ENCODE data around the gene NOTCH4. TPM values are rescaled to one million over a fixed set of nuclear protein-coding genes. Genes with fewer than 3 reads are reported as not detected.
A peak's percentile ranks its signal among the peaks of the same experiment; 100 is the strongest.
"Not testable (repeated sequence)": the region's sequence is repeated elsewhere in the genome, so short reads cannot be mapped to it uniquely, and the experiment has no call there.

Gene NOTCH4
- polyA plus RNA-seq, 3 donors: 11.7 to 171 (median 44.5) TPM

DNA sequence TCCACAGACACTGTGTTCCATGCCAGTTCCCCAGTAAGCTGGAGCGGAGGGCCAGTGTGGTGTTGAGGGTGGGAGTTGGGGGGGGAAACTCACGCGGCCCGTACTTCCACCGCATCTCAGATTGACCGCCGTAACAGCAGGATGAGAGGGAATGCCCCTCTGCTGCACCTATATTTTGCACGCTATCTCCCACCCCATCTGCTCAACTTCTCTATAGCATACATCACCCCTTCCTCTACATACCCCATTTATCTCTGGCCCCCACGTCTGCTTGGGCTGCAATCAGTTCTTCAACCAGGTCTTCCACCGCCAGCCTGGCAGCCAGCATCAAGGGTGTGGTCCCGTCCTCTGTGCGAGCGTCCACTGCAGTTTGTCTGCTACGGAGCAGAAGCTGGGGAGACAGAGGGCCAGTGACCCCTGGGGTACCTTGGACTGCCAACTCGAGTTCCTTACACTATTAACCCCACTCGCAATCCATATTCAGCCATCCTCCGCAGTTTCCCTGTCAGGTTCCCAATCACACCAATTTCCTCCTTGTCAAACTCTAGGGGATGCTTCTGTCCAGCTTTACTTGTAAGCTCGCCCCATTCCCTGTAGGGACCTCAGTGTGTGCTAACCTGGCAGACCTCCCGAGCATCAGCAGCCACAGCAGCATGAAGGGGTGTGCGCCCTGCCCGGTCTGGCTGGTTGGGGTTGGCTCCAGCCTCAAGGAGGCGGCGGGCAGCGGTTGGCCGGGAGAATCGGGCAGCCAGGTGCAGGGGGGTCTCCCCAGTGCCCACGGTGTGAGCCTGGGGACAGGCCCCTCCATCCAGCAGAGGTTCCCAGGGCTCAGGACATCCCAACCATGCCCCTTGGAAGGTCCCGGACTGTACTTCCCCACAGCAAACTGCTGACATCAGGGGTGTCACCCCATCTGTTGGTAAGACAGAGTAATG is 26.9 kb downstream of the NOTCH4 start:
- 24 to 34% (median 29%) methylated on average over 28 of the region's 28 CpGs for WGBS, 3 donors
- peak overlapping the region; percentile 77 for H3K27ac ChIP-seq (ENCODE audit: low read depth, low read length)

DNA sequence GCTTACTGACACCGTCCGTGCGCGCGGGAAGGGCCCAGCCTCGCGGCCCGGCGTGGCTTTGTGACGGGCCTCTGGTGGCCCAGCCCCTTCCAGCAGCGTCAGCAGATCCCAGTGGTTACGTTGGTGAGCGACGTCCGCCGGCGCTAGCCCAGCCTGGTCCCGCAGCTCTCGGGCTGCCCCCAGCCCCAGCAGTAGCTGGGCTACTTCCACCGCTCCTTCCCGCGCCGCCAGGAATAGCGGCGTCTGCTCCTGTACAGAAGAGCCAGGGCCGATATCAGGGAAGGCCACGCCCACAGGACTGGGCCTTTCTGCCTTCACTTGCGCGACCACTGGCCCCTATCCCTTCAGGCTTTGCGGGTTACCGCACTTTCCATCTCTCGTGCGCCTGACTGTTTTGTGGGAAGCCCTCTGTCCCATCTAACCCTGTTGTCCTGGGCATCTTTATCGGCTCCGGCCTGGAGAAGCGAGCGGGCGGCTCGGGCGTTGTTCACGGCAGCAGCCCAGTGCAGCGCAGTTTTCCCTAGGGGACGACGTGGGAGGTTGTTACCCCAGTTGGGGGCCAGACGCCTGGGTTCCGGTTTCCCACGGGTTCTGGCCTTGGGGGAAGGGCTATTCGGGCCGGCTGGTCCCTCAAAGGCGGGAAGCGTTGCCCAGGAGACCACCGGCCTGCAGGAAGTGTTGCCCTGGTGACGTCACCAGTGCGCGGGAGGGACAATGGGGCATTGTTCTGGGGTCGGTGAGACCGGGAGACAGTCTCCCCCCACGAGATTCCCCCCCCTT is 27.8 kb downstream of the NOTCH4 start:
- H3K27ac ChIP-seq (ENCODE audit: low read depth, low read length): peak overlapping the region; percentile 99
- WGBS, 3 donors: 0% methylated on average over 48 to 58 of the region's 58 CpGs

DNA sequence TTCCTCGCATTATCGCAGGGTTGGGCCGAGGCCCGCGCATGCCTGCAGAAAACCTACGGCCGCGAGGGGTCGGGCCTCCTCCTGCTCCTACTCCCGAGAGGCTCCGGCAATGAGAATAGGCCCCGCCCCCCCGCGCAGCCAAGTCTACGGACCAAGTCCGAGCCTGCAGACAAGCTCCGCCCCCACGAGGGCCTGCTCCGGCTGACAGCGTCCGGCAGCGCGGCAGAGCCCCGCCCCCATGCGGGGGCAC is 28.3 kb downstream of the NOTCH4 start:
- H3K27ac ChIP-seq (ENCODE audit: low read depth, low read length): no peak overlapping the region
- 0 to 1% (median 0%) methylated on average over 25 of the region's 25 CpGs for WGBS, 3 donors

DNA sequence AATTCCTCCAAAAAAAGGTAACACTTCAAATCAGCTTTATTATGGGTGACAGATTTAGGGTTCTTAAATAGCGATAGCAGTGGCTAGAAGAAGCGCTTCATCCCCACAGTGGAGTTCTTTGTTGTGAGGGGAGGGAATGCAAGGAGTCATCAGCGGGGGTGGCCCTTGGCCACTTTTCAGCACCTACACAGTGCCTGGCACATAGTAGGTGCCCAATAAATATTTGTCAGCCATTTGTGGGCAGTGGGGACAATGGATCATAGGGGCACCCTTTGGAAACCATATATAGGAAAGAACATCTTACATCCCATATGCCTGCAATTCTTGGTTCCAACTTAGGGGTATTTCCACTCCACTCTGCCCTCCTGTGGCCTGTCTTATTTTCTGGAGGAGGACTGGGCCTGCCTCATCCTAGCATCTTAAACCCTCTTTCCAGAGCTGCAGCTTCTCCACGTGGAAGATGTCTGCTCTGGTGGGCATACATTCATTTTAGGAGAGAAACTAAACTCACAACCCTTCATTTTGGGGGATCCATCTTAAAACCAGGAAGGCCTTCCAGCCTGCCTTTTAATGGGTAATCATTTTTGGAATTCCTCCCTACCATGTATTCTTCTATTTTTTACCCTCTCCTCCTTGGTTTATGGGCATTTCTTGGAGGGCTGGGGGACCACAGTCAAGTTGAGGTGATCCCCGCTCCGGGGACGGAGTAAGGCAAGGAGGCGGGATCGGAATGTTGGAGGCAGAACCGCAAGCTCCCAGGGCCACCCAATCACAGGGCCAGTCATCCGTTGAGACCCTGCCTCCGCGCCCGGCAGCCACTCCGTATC is 28.8 kb downstream of the NOTCH4 start:
- no peak overlapping the region for H3K27ac ChIP-seq (ENCODE audit: low read depth, low read length)
- WGBS, 3 donors: 16 to 18% (median 17%) methylated on average over 15 of the region's 15 CpGs

DNA sequence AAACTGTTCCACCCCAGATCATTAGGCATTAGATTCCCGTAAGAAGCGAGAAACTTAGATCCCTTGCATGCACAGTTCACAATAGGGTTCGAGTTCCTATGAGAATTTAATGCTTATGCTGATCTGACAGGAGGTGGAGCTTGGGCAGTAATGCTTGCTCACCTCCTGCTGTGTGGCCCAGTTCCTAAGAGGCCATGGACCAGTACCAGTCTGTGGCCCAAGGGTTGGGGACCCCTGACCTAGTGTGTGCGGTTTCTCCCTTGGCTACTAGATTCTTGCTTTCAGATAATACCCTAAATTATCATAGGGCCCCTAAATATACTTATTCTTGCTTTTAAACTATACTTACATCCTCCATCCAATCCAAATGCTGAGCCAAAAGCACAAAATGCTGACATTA is 29.5 kb downstream of the NOTCH4 start:
- WGBS, 3 donors: 88 to 96% (median 94%) methylated on average over 4 of the region's 4 CpGs
- no peak overlapping the region for H3K27ac ChIP-seq (ENCODE audit: low read depth, low read length)

DNA sequence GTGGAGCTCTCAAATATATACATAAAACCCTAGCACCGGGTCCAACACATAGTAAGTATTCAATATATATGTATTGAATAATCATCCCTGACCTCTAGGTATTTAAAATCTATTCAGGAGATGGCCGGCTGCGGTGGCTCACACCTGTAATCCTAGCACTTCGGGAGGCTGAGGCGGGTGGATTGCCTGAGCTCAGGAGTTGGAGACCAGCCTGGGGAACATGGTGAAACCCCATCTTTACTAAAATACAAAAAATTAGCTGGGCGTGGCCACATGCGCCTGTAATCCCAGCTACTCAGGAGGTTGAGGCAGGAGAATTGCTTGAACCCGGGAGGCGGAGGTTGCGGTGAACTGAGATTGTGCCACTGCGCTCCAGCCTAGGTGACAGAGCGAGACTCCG is 30.8 kb downstream of the NOTCH4 start:
- not testable (repeated sequence) for H3K27ac ChIP-seq (ENCODE audit: low read depth, low read length)
- 64 to 78% (median 70%) methylated on average over 13 of the region's 13 CpGs for WGBS, 3 donors

DNA sequence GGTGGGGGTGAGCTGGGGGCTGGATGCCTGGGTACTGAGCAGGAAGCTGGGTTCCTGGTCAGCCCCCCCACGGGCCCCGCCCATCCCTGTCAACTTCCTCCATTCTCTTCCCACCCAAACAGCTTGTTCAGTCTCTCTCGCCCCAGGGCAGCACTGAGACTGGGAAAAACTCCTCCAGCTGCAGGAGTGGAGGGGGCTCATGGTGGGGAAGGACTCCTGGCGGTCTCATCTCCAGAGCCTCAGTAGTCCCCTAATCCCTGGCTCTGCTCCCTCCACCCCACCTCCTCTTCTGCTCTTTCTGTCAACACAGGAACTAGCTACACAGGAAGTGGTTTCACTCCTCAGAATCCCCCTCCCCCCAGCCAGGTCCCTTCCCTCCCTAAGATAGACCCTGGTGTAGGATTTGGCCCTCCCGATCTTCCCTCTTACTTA is 31.2 kb downstream of the NOTCH4 start, which contains the start of gene GPSM3:
Gene GPSM3, minus strand, starts transcription at position 36 of the 432 bp plus-strand sequence. CDS start 130 bp downstream, outside the sequence.
- 16 to 27% (median 22%) methylated on average over 4 to 5 of the region's 5 CpGs for WGBS, 3 donors
- peak within 1 kb of the TSS; percentile 58 for H3K27ac ChIP-seq (ENCODE audit: low read depth, low read length)

DNA sequence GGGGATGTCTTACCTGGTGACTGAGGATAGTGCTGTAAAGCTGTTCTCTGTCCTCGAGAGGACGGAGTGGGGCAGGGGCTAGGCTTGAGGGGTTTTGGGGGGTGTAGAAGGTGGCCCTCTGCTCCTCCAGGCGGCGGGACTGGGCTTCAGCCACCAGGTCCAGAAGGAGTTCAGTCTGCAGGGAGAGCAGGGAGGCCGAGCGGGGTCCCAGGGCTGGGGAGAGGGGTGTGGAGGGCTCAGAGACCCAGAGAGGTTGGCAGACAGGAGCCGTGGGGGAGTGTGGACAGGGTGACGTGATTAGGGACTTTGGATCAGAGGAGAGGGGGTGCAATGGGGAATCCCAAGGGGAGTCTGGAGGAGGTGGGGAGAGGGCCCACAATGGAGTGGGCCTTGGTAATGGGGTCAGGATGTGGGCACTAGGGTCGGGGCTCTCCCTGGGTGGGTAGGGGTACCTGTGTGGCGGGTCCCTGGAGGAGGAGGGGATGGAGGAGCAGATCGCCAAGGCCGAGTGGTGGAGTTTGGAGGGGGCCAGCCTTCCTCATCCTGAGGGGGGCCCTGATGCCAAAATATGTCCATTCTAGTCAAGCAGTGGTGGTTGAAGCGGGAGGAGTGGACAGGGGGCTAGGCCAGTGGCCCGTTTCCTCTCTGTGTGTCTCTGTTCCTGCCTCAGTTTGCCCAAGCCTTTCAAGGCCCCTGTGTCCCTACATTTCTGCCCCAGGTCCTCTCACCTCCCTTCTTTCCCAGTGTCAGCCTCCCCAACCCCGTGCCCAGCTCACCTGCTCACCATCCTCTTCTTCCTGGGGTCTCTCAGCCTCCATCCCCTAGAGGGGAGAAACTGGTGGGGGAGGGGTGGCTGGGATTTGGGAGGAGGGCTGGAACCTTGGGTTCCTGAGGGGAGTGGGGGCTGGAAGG is 31.9 kb downstream of the NOTCH4 start:
- peak overlapping the region; percentile 58 for H3K27ac ChIP-seq (ENCODE audit: low read depth, low read length)
- WGBS, 3 donors: 52 to 67% (median 56%) methylated on average over 15 of the region's 15 CpGs

DNA sequence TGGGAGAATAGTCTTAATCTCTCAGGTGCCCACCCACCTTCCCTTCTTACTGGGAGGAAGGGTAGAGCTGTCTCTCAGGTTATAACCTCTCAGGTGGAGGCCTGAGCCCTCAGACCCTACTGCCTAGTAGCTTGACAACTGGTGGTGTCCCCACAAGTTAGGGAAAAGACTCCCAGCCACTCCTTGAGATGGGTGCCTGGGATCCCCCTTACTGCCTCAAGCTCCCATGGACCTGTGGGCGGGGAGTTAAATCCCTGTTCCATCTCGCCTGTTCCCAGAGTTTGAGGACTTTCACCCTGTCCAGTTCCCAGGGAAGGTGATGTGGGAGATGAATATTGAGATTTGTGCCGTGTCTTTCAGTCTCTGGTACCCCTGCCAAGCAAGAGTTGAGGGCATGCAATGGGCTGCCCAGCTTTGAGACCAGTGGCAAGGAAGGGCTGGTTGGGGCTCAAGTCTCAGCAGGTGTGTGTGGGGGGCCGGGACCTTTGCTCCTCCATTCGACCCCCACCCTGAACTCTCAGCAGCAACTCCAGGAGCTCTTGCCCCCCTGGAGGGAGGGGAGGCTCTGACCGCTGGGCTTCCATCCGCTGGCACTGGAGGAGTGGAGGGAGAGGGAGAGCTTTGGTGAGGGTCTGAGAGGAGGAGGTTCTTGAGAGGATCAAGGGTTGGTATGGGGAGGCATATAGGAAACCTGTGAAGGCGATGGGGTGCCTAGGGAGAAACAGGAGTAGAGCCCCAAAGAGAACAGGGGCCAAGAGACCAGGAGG is 32.8 kb downstream of the NOTCH4 start:
- peak overlapping the region; percentile 58 for H3K27ac ChIP-seq (ENCODE audit: low read depth, low read length)
- 77 to 84% (median 77%) methylated on average over 8 of the region's 8 CpGs for WGBS, 3 donors

DNA sequence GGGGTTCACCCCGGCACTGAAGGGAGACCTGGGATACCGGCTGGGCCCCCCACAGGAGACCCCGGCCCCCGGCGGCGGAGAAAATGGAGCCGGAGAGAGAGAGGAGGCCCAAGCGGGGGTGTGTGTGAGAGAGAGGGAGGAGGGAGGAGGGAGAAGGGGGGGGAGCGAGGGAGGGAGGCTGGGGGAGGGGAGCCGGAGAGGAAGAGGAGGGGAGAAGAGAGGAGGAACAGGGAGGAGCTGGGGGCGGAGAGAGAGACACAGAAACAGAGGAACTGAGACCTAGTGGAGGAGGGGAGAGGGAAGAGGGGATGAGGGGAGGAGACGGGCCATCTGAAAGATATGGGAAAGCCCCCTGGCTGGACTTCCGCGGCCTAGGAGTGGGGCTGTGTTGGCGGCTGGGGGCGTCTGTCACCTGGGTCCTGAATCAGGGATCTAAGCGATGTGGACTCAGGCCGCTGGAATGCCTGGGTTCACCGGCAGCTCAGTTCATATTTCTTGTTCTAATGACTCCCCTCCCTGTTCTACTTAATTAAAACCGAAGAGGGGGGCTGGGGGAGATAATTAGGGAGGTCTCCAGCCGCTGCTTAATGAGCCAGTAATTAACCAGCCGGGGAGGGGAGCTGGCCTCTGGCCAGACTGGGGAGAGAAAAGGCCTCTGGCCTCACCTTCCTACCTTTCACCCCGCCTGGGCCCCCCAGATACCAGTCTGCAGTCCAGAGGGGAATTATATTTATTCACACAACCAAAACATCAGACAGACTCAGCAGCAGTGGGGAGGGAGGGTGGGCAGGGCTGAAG is 33.6 kb downstream of the NOTCH4 start, which contains the start of gene PBX2:
Gene PBX2, minus strand, starts transcription at position 149 of the 798 bp plus-strand sequence. CDS start 287 bp downstream, outside the sequence.
- peak within 1 kb of the TSS; percentile 69 for H3K27ac ChIP-seq (ENCODE audit: low read depth, low read length)
- 1 to 2% (median 1%) methylated on average over 18 to 23 of the region's 23 CpGs for WGBS, 3 donors

DNA sequence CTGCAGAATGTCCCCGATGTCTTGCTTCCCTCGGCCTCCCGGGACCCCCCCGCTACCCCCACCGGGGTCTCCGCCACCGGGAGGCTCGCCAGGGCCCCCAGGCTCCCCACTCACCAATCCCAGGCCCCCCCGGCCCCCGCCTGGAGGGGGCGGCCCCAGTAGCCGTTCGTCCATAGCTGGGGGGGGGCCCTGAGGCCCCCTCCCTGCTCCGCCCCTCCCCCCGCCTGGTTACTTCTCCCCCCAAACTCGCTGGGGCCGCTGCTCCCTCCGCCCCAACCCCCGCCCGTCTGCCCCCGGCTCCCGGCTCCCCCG is 34.2 kb downstream of the NOTCH4 start:
- H3K27ac ChIP-seq (ENCODE audit: low read depth, low read length): peak overlapping the region; percentile 69
- WGBS, 3 donors: 0 to 15% (median 2%) methylated on average over 13 to 23 of the region's 23 CpGs

DNA sequence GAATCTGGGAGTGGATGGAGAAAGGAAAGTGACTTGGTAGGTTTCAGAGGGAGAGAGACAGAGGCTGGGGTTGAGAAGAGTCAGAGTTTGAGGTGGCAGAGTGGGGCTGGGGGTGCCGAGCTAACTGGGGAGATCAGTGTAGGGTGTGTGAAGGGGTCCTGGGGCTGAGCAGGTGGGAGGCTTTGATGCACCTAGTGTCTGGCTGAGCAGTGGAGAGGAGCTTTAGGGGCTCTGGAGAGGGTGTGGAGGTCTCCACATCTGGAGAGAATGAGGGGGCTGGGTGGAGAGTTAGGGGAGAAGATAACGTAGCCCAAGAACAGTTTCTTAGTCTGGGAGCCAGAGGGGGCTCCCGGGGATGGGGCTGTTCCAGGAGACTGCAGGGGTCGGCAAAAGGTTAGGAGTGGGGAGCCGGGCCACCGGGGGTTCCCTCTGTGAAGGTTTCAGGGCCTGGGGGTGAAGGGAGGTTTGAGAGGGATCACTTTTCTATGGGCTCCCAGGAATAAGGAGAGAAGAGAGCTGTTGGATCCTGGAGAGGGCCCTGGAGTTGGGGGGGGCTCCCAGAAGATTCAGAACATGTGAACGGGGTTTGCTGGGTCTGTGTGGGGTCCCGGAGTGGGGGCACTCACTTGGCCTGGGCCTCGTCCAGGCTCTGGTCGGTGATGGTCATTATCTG is 34.7 kb downstream of the NOTCH4 start:
- 1 to 3% (median 2%) methylated on average over 9 to 10 of the region's 10 CpGs for WGBS, 3 donors
- peak overlapping the region; percentile 69 for H3K27ac ChIP-seq (ENCODE audit: low read depth, low read length)

DNA sequence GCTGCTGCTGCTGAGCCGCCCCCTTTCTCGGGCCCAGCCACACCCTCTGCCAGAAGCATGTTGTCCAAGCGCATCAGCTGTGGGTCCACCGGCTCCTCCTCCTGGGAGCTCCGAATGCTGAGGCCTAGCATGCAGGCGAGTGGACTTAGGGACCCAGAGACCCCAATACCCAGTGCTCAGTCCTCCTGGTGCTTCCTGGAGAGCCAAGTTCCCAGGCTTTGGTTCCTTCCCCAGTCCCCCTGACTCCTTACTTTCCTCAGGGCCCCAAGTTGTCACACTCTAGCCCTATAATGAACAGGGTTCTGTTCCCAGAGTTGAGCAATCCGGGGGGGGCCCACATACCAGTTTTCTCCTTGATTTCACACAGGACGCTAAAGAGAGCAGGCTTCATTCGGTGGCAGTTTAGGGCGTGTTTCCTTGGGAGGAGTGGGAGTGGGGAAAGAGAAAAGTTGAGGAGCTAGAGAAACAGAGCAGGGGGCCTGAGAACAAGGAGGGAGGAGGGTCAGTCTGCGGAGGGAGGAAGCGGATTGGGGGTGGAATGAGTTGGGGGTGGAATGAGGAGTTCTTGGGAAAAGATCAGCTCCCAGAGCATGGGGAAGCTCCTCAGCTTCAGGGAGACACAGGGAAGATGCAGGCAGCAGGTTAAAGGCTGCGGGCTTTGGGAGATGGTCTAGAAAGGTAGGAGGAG is 35.3 kb downstream of the NOTCH4 start:
- WGBS, 3 donors: 16 to 28% (median 23%) methylated on average over 10 to 12 of the region's 13 CpGs
- H3K27ac ChIP-seq (ENCODE audit: low read depth, low read length): peak overlapping the region; percentile 40

DNA sequence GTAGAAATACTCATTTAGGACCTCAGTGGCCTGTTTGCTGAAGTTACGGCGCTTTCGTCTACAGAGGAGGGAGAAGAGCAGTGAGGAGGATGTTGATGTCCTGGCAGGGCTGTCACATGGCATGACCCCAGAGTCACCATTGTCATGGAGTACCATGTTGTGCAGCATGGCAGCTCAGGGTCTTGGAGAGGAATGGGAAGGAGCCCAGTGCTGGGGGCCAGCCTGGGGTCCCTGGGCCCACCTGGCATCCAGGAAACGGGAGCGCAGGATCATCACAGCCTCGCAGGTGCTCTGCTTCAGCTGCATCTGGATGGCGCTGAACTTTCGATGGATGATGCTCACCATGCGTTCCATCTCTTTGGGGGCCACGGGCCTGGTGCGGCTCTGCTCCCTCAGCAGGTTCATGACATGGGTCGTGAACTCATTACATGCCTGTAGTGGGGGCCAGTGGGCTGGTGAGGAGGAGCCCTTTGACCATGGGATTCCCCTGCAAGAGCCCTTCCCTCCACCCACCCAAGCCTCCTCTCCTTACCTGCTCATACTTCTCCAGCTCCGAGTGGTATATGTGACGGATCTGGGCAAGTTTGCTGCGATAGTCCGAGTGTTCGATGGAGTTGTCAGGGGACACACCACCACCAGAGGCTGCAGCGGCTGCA is 36.0 kb downstream of the NOTCH4 start:
- H3K27ac ChIP-seq (ENCODE audit: low read depth, low read length): not testable (repeated sequence)
- WGBS, 3 donors: 68 to 78% (median 74%) methylated on average over 16 to 18 of the region's 18 CpGs

Data from adipose tissue (tissue), 3 donors.